WTC11 (cell line): ENCODE measurements around the gene RFWD3. TPM values are rescaled to one million over a fixed set of nuclear protein-coding genes. Genes with fewer than 3 reads are reported as not detected.

Source experiments
- ATAC-seq: fragments of 200-7000 bp; cut with Tn5 transposase; 2 replicates; pipeline ENCODE4 v1.10.0; 2021; ENCODE audit warnings: mild to moderate bottlenecking, moderate library complexity
- CTCF ChIA-PET: fragments of 300-600 bp; sonication (Branson Sonifier 250); formaldehyde crosslinking; loops from one replicate; lab custom pipeline; 2021; ENCODE audit warnings: antibody characterized with exemption; lab: Charles Lee
- POLR2A ChIA-PET: fragments of 350-600 bp; sonication (Branson Sonifier 250); formaldehyde crosslinking; loops from one replicate; lab custom pipeline; 2021; ENCODE audit warnings: antibody characterized with exemption; lab: Charles Lee
- DNase-seq: peaks from one replicate; pipeline ENCODE4 v3.0.0; 2021; ENCODE audit warnings: low spot score
- H3K27ac Mint-ChIP-seq: 2 replicates; pipeline ENCODE4 v1.8.0; 2021; ENCODE audit warnings: mixed read lengths
- H3K27me3 Mint-ChIP-seq: 2 replicates; pipeline ENCODE4 v1.8.0; 2021; ENCODE audit warnings: low read depth, mild to moderate bottlenecking, moderate library complexity, mixed read lengths
- H3K36me3 Mint-ChIP-seq: 2 replicates; pipeline ENCODE4 v1.8.0; 2021; ENCODE audit warnings: mixed read lengths
- H3K4me1 Mint-ChIP-seq: 2 replicates; pipeline ENCODE4 v1.8.0; 2022; ENCODE audit warnings: mixed read lengths
- H3K4me3 Mint-ChIP-seq: 2 replicates; pipeline ENCODE4 v1.8.0; 2021; ENCODE audit warnings: mild to moderate bottlenecking, moderate library complexity, mixed read lengths
- H3K9me3 Mint-ChIP-seq: 2 replicates; pipeline ENCODE4 v1.8.0; 2021; ENCODE audit warnings: mixed read lengths
- AFF4 ChIP-seq: sonication (generic); formaldehyde crosslinking; IDR thresholded peaks from 2 replicates; pipeline ENCODE4 v1.8.1; 2023; ENCODE audit warnings: mild to moderate bottlenecking, missing genetic modification reagents, borderline replicate concordance
- AR ChIP-seq: fragments of 250-450 bp; sonication (Bioruptor Pico); IDR thresholded peaks from 2 replicates; pipeline ENCODE4 v1.9.0; 2021; ENCODE audit warnings: mild to moderate bottlenecking
- E2F1 ChIP-seq: sonication (generic); formaldehyde crosslinking; IDR thresholded peaks from 2 replicates; pipeline ENCODE4 v1.8.0; 2022; ENCODE audit warnings: mild to moderate bottlenecking, missing genetic modification reagents
- GRHL2 ChIP-seq: fragments of 250-450 bp; sonication (Bioruptor Pico); IDR thresholded peaks from 2 replicates; pipeline ENCODE4 v1.8.0; 2022; ENCODE audit warnings: mild to moderate bottlenecking, moderate library complexity; ENCODE audit not compliant: insufficient replicate concordance, severe bottlenecking
- MLX ChIP-seq: sonication (generic); formaldehyde crosslinking; IDR thresholded peaks from 2 replicates; pipeline ENCODE4 v1.8.1; 2023; ENCODE audit warnings: mild to moderate bottlenecking, missing genetic modification reagents, moderate library complexity
- MXD4 ChIP-seq: fragments of 250-450 bp; sonication (Bioruptor Pico); IDR thresholded peaks from 2 replicates; pipeline ENCODE4 v1.8.0; 2021; ENCODE audit warnings: mild to moderate bottlenecking, moderate library complexity, borderline replicate concordance
- RORB ChIP-seq: fragments of 250-450 bp; sonication (Bioruptor Pico); IDR thresholded peaks from 2 replicates; pipeline ENCODE4 v1.9.0; 2021; ENCODE audit warnings: mild to moderate bottlenecking
- STAT6 ChIP-seq: sonication (generic); formaldehyde crosslinking; conservative IDR thresholded peaks from 2 replicates; pipeline ENCODE4 v1.8.1; 2023; ENCODE audit warnings: mild to moderate bottlenecking, low read depth, missing genetic modification reagents, moderate library complexity
- TEAD1 ChIP-seq: sonication (generic); formaldehyde crosslinking; IDR thresholded peaks from 2 replicates; pipeline ENCODE4 v1.8.0; 2022; ENCODE audit warnings: mild to moderate bottlenecking, missing genetic modification reagents
- USF1 ChIP-seq: sonication (generic); formaldehyde crosslinking; IDR thresholded peaks from 2 replicates; pipeline ENCODE4 v1.8.0; 2022; ENCODE audit warnings: mild to moderate bottlenecking, missing genetic modification reagents
- ZBTB21 ChIP-seq: sonication (generic); formaldehyde crosslinking; IDR thresholded peaks from 2 replicates; pipeline ENCODE4 v1.8.1; 2023; ENCODE audit warnings: mild to moderate bottlenecking, missing genetic modification reagents, borderline replicate concordance
- ZNF232 ChIP-seq: sonication (generic); formaldehyde crosslinking; IDR thresholded peaks from 2 replicates; pipeline ENCODE4 v1.8.0; 2022; ENCODE audit warnings: mild to moderate bottlenecking, missing genetic modification reagents
- ZNF396 ChIP-seq: fragments of 250-450 bp; sonication (Bioruptor Pico); IDR thresholded peaks from 2 replicates; pipeline ENCODE4 v1.8.0; 2021; ENCODE audit warnings: mild to moderate bottlenecking, moderate library complexity, borderline replicate concordance
- ZNF423 ChIP-seq: fragments of 250-450 bp; sonication (Bioruptor Pico); IDR thresholded peaks from 2 replicates; pipeline ENCODE4 v2.1.2; 2022; ENCODE audit warnings: mild to moderate bottlenecking, moderate library complexity
- total RNA-seq: library from RNA; stranded (reverse); gene quantifications from 3 replicates; pipeline ENCODE4 v1.2.3, GENCODE V29; 2021

The RFWD3 gene
- total RNA-seq, 1 experiment from 2014 or later: 109 TPM

GRCh38 chr16:74611721-74612120 is 55.0 kb downstream of the RFWD3 start:
- peaks cover 12% of the 10 kb centered on the region for H3K4me1 Mint-ChIP-seq
- no peak for DNase-seq
- H3K9me3 Mint-ChIP-seq: no peaks in the 10 kb centered on the region
- ATAC-seq: no peak
- ChIA-PET CTCF (interaction anchor here (0.6 to 1.1 kb wide), 2 partner anchors 15 to 356 kb away, joined by 3 to 5 read pairs; no protein-coding TSS in a partner anchor), POLR2A (no interaction called here)
- H3K36me3 Mint-ChIP-seq: peaks cover 6% of the 10 kb centered on the region
- TF ChIP-seq TEAD1 (CRISPR knock-in tag) (no peak), ZBTB21 (CRISPR knock-in tag) (no peak), AFF4 (no peak), GRHL2 (CRISPR knock-in tag) (no peak), ZNF396 (CRISPR knock-in tag) (no peak), MLX (no peak), RORB (no peak), USF1 (CRISPR knock-in tag) (no peak), MXD4 (CRISPR knock-in tag) (no peak), E2F1 (CRISPR knock-in tag) (no peak)
- no peak overlapping the region for H3K4me3 Mint-ChIP-seq
- H3K27ac Mint-ChIP-seq: no peak overlapping the region
- no peaks in the 10 kb centered on the region for H3K27me3 Mint-ChIP-seq

- ChIA-PET CTCF (no interaction called here), POLR2A (no interaction called here)
- DNase-seq (no peak), ATAC-seq (no peak)
- Mint-ChIP-seq H3K27me3 (no peaks in the 10 kb centered on the region), H3K36me3 (no peaks in the 10 kb centered on the region), H3K9me3 (no peaks in the 10 kb centered on the region), H3K27ac (peak overlapping the region; percentile 74), H3K4me3 (no peak overlapping the region), H3K4me1 (peaks cover 30% of the 10 kb centered on the region)
- TF ChIP-seq ZNF232 (CRISPR knock-in tag) (no peak), AR (CRISPR knock-in tag) (no peak), STAT6 (CRISPR knock-in tag) (no peak), ZNF423 (CRISPR knock-in tag) (no peak)
These were observed 57.7 kb downstream of the RFWD3 start for GRCh38 chr16:74608944-74609343.
